Neural progenitor cell (in vitro differentiated cells): ENCODE results near the gene ZRANB2. TPM values are rescaled to one million over a fixed set of nuclear protein-coding genes. Genes with fewer than 3 reads are reported as not detected.

Experiments
- DNase-seq: peaks from one replicate; pipeline ENCODE4 v3.0.0-alpha.2; 2016; ENCODE audit warnings: low spot score
- H2AFZ ChIP-seq: fragments of 200-600 bp; sonication (generic); replicated peaks from 2 replicates; pipeline ENCODE4 v1.6.1; 2016; ENCODE audit warnings: antibody characterized with exemption
- H3F3A ChIP-seq: fragments of 200-600 bp; sonication (generic); 2 replicates; pipeline ENCODE4 v1.6.1; 2016; ENCODE audit warnings: antibody characterized with exemption, low read depth
- H3K27ac ChIP-seq: fragments of 200-600 bp; sonication (generic); 2 replicates; pipeline ENCODE4 v1.5.1; 2016; ENCODE audit warnings: mild to moderate bottlenecking
- H3K27me3 ChIP-seq: fragments of 200-600 bp; sonication (generic); 2 replicates; pipeline ENCODE4 v1.6.1; 2016; ENCODE audit warnings: mild to moderate bottlenecking, moderate library complexity
- H3K36me3 ChIP-seq: fragments of 200-600 bp; sonication (generic); 2 replicates; pipeline ENCODE4 v1.5.1; 2016
- H3K4me1 ChIP-seq: fragments of 200-600 bp; sonication (generic); 2 replicates; pipeline ENCODE4 v1.6.1; 2016; ENCODE audit warnings: mixed run types
- H3K4me2 ChIP-seq: fragments of 200-600 bp; sonication (generic); 2 replicates; pipeline ENCODE4 v1.6.1; 2016
- H3K4me3 ChIP-seq: fragments of 200-600 bp; sonication (generic); 2 replicates; pipeline ENCODE4 v1.5.1; 2016
- H3K79me2 ChIP-seq: fragments of 200-600 bp; sonication (generic); 2 replicates; pipeline ENCODE4 v1.6.1; 2016; ENCODE audit warnings: low read depth
- H3K9ac ChIP-seq: fragments of 200-600 bp; sonication (generic); 2 replicates; pipeline ENCODE4 v1.6.1; 2016
- H3K9me3 ChIP-seq: fragments of 200-600 bp; sonication (generic); 2 replicates; pipeline ENCODE4 v1.5.1; 2016; ENCODE audit warnings: low read depth
- H4K20me1 ChIP-seq: fragments of 200-600 bp; sonication (generic); 2 replicates; pipeline ENCODE4 v1.6.1; 2016; ENCODE audit warnings: low read depth
- H3K27ac Mint-ChIP-seq: 3 replicates; pipeline ENCODE4 v1.8.0; 2021; ENCODE audit warnings: mixed read lengths
- H3K27me3 Mint-ChIP-seq: 2 replicates; pipeline ENCODE4 v1.8.0; 2022; ENCODE audit warnings: low read depth, mild to moderate bottlenecking, inconsistent platforms, moderate library complexity, mixed read lengths; ENCODE audit not compliant: insufficient read depth
- H3K36me3 Mint-ChIP-seq: 3 replicates; pipeline ENCODE4 v1.8.0; 2021; ENCODE audit warnings: mixed read lengths
- H3K4me1 Mint-ChIP-seq: 3 replicates; pipeline ENCODE4 v1.8.0; 2021; ENCODE audit warnings: mixed read lengths
- H3K4me3 Mint-ChIP-seq: 3 replicates; pipeline ENCODE4 v1.8.0; 2021; ENCODE audit warnings: mild to moderate bottlenecking, moderate library complexity, mixed read lengths
- H3K9me3 Mint-ChIP-seq: 3 replicates; pipeline ENCODE4 v1.8.0; 2020; ENCODE audit warnings: mixed read lengths
- CTCF ChIP-seq: fragments of 200-600 bp; sonication (generic); IDR thresholded peaks from 2 replicates; pipeline ENCODE4 v1.5.1; 2017; ENCODE audit warnings: antibody characterized with exemption, mild to moderate bottlenecking
- EZH2 ChIP-seq: fragments of 200-600 bp; sonication (generic); IDR thresholded peaks from 2 replicates; pipeline ENCODE4 v1.6.1; 2017; ENCODE audit warnings: antibody characterized with exemption, mild to moderate bottlenecking, moderate library complexity
- EZH2phosphoT487 ChIP-seq: fragments of 200-600 bp; sonication (generic); IDR thresholded peaks from 2 replicates; pipeline ENCODE4 v1.6.1; 2017; ENCODE audit warnings: antibody characterized with exemption
- total RNA-seq: library from RNA; depleted of rRNA; stranded (reverse); fragments of >200 nt; gene quantifications from 2 replicates; pipeline ENCODE4 v1.2.3, GENCODE V29; 2015; ENCODE audit warnings: low replicate concordance

ZRANB2 gene
- total RNA-seq, 1 donor from 2014 or later = 126 TPM

- H3K36me3 ChIP-seq = no peaks in the 10 kb centered on the region
- H3K4me1 Mint-ChIP-seq = no peaks in the 10 kb centered on the region
- no peaks in the 10 kb centered on the region for H4K20me1 ChIP-seq
- H3K36me3 Mint-ChIP-seq = no peaks in the 10 kb centered on the region
- H3K4me1 ChIP-seq = no peaks in the 10 kb centered on the region
- H3K27ac Mint-ChIP-seq = no peak overlapping the region
- no peaks in the 10 kb centered on the region for H3K9me3 ChIP-seq
- H3K27me3 Mint-ChIP-seq = peaks cover 2% of the 10 kb centered on the region
- H2AFZ ChIP-seq = no peak overlapping the region
- H3K27ac ChIP-seq = no peak overlapping the region
- TF ChIP-seq EZH2phosphoT487 (no peak), CTCF (no peak), EZH2 (no peak)
- no peak overlapping the region for H3K4me3 Mint-ChIP-seq
- no peaks in the 10 kb centered on the region for H3F3A ChIP-seq
- no peaks in the 10 kb centered on the region for H3K9me3 Mint-ChIP-seq
- H3K4me3 ChIP-seq = no peak overlapping the region
- no peaks in the 10 kb centered on the region for H3K79me2 ChIP-seq
- H3K4me2 ChIP-seq = no peak overlapping the region
- no peak overlapping the region for H3K9ac ChIP-seq
- no peak for DNase-seq
- H3K27me3 ChIP-seq = peaks cover 35% of the 10 kb centered on the region
These were observed 6.9 kb upstream of the ZRANB2 start for GRCh38 chr1:71087713-71088112.

DNA sequence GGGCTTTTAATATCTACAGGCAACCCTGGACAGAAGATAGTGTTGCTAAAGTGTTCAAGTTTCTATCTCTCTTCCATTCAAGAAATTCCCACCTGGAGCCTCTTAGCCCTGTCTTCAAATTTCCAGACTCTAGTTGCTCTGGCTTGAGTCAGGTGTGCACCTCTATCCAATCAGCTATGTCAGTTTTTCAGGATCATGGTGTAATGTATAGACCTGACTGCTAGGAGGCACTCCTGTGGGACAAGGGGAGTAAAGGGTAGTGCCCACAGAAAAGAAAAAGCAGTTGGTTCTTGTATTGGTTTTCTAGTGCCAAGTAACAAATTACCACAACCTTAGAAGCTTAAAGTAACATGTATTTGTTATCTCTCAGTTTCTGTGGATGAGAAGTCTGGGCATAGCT lies 6.2 kb upstream of the ZRANB2 start:
- TF ChIP-seq EZH2 (no peak), EZH2phosphoT487 (no peak), CTCF (no peak)
- H3K27ac ChIP-seq = no peak overlapping the region
- no peaks in the 10 kb centered on the region for H3K4me1 Mint-ChIP-seq
- H3K27me3 ChIP-seq = peaks cover 41% of the 10 kb centered on the region
- H3K4me2 ChIP-seq = no peak overlapping the region
- no peak overlapping the region for H3K4me3 ChIP-seq
- no peaks in the 10 kb centered on the region for H4K20me1 ChIP-seq
- no peak overlapping the region for H3K4me3 Mint-ChIP-seq
- DNase-seq = no peak
- peaks cover 2% of the 10 kb centered on the region for H3K27me3 Mint-ChIP-seq
- H3K36me3 Mint-ChIP-seq = no peaks in the 10 kb centered on the region
- no peaks in the 10 kb centered on the region for H3K36me3 ChIP-seq
- no peak overlapping the region for H3K27ac Mint-ChIP-seq
- no peaks in the 10 kb centered on the region for H3K9me3 Mint-ChIP-seq
- H3K79me2 ChIP-seq = no peaks in the 10 kb centered on the region
- H2AFZ ChIP-seq = no peak overlapping the region
- H3K4me1 ChIP-seq = no peaks in the 10 kb centered on the region
- H3K9ac ChIP-seq = no peak overlapping the region
- no peaks in the 10 kb centered on the region for H3F3A ChIP-seq
- H3K9me3 ChIP-seq = no peaks in the 10 kb centered on the region

GRCh38 chr1:71086331-71086730 lies 5.5 kb upstream of the ZRANB2 start:
- Histone ChIP-seq H4K20me1 (no peaks in the 10 kb centered on the region), H3K9me3 (no peaks in the 10 kb centered on the region), H3K4me3 (no peak overlapping the region), H2AFZ (no peak overlapping the region), H3K79me2 (no peaks in the 10 kb centered on the region), H3K4me2 (no peak overlapping the region), H3K36me3 (no peaks in the 10 kb centered on the region), H3K27ac (no peak overlapping the region), H3F3A (no peaks in the 10 kb centered on the region), H3K9ac (no peak overlapping the region), H3K4me1 (no peaks in the 10 kb centered on the region), H3K27me3 (peaks cover 42% of the 10 kb centered on the region)
- Mint-ChIP-seq H3K36me3 (no peaks in the 10 kb centered on the region), H3K27ac (no peak overlapping the region), H3K9me3 (no peaks in the 10 kb centered on the region), H3K4me3 (no peak overlapping the region), H3K27me3 (peaks cover 2% of the 10 kb centered on the region), H3K4me1 (peaks cover 6% of the 10 kb centered on the region)
- no peak for DNase-seq
- no peak for TF ChIP-seq EZH2
- no peak for TF ChIP-seq EZH2phosphoT487
- no peak for TF ChIP-seq CTCF

- TF ChIP-seq EZH2phosphoT487 (no peak), EZH2 (no peak), CTCF (no peak)
- no peak for DNase-seq
- no peak overlapping the region for H3K9ac ChIP-seq
- Mint-ChIP-seq H3K36me3 (no peaks in the 10 kb centered on the region), H3K9me3 (no peaks in the 10 kb centered on the region), H3K4me3 (no peak overlapping the region), H3K4me1 (peaks cover 13% of the 10 kb centered on the region), H3K27ac (no peak overlapping the region), H3K27me3 (peaks cover 2% of the 10 kb centered on the region)
- no peak overlapping the region for H3K27ac ChIP-seq
- H3F3A ChIP-seq = no peaks in the 10 kb centered on the region
- no peak overlapping the region for H3K4me2 ChIP-seq
- no peak overlapping the region for H3K4me3 ChIP-seq
- peaks cover 42% of the 10 kb centered on the region for H3K27me3 ChIP-seq
- H3K36me3 ChIP-seq = peaks cover 4% of the 10 kb centered on the region
- H3K4me1 ChIP-seq = peaks cover 13% of the 10 kb centered on the region
- H3K79me2 ChIP-seq = peaks cover 26% of the 10 kb centered on the region
- no peak overlapping the region for H2AFZ ChIP-seq
- peaks cover 20% of the 10 kb centered on the region for H4K20me1 ChIP-seq
- no peaks in the 10 kb centered on the region for H3K9me3 ChIP-seq
These were observed 2.4 kb upstream of the ZRANB2 start for GRCh38 chr1:71083271-71083670.
